DLD1 (cell line): ENCODE results near the gene CCR8.
"Not testable (repeated sequence)": the region's sequence is repeated elsewhere in the genome, so short reads cannot be mapped to it uniquely, and the experiment has no call there.

Experiments
- in situ Hi-C: cut with HindIII; loops from 2 replicates; pipeline ENCODE4 v1.10.0; 2017; ENCODE audit warnings: low sequenced_read_pairs

CCR8 gene

DNA sequence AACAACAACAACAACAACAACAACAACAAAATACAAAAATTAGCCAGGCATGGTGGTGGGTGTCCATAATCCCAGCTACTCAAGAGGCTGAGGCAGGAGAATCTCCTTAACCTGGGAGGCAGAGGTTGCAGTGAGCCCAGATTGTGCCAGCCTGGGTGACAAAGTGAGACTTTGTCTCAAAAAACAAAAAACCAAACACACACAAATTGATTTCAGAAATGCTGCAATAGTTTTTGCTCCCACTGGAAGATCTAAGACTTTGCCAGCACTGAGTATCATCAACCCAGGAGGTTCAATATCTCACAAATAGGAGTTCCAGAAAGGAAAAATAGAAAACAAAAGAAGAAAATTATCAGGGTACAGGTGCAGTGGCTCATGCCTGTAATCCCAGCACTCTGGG lies 16.2 kb upstream of the CCR8 start:
- in situ Hi-C loops, result no loop called here

DNA sequence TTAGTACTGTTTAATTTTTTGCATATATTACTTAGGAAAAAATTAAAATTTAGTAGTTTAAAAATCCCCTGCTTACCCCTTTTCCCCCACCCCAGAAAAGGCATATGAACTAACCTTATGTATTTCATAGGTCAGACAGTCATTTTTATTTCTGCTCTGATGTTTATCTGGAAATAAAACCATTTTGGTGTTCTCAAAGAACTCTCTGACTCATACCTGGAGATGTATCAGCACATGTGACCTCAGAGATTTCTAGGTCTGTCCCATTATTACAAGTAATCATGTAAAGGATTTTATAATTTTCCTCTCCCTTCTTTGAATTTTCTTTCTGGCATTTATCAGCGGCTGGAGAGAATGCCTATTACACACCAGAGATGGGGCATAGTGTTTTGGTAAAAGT lies 14.1 kb upstream of the CCR8 start:
- in situ Hi-C loops, result no loop called here

GRCh38 chr3:39317571-39318169 lies 11.8 kb upstream of the CCR8 start:
- in situ Hi-C loops, result no loop called here

GRCh38 chr3:39318301-39318700 lies 11.2 kb upstream of the CCR8 start:
- in situ Hi-C loops, result no loop called here

DNA sequence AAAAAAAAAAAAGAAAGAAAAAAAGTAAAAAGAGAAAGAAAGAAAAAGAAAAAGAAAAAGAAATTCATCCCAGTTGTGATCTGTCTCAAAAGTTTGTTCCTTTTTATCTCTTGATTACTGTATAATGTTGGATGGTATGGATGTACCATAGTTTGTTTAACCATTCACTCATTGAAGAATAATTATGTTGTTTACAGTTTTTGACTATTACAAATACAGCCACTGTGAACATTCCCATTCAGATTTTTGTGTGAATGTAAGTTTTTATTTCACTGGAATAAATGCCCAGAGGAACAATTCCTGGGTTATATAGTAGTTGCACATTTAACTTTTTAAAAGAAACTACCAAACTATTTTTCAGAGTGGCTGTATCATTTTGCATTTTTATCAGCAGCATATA lies 10.3 kb upstream of the CCR8 start:
- in situ Hi-C loops, result no loop called here

DNA sequence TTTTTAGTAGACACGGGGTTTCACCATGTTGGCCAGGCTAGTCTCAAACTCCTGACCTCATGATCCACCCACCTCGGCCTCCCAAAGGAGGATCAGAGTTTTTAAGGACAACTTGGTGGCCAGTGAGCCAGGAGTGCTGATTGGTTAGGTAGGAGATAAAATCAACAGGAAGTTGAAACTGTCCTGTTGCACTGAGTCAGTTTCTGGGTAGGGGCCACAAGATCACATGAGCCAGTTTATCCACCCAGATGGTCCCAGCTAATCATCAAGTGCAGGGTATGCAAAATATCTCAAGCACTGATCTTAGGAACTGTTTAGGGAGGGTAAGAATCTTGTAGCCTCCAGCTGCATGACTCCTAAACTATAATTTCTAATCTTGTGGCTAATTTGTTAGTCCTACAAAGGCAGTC lies 7.9 kb upstream of the CCR8 start:
- in situ Hi-C loops, result not testable (repeated sequence)

GRCh38 chr3:39322209-39322715 lies 7.2 kb upstream of the CCR8 start:
- in situ Hi-C loops, result not testable (repeated sequence)

DNA sequence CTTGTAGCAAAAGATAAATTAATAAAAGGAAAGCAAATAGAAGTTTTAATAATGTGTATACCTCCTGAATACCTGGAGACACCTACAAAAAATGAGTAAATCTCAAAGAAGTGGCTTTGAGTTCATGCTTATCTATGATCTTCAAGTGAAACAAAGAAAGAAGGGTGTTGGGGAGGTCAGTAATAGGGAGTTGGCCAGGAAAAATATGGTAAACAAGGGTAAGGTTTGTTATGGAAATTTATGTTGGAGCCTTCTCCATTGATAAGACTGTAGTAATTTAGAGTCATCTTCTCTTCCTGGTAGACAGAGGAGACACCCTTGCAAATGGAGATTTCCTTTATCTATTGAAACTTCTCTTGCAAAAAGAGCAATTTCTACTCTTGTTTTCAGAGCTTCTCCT lies 6.6 kb upstream of the CCR8 start:
- in situ Hi-C loops, result no loop called here

DNA sequence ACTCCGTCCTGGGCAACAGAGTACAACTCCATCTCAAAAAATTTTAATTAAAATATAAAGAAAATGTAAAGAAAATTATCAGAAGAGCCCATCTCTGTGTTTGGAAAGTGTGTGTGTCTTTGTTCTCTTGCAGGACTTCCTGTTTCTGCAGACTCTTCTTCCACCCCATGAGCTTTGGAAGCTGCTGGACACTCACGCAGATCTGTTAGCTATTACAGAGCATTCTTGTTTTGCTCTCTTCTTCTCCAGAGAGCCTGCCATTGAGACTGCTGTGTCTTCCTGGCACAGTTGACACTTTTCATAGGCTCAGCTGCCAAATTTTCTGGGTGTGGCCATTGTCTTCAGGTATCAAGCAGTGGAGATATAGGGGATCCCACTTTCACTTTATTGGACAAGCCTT lies 6.0 kb upstream of the CCR8 start:
- in situ Hi-C loops, result no loop called here

- in situ Hi-C loops, result no loop called here
Measured at GRCh38 chr3:39325236-39325635, 4.3 kb upstream of the CCR8 start.

DNA sequence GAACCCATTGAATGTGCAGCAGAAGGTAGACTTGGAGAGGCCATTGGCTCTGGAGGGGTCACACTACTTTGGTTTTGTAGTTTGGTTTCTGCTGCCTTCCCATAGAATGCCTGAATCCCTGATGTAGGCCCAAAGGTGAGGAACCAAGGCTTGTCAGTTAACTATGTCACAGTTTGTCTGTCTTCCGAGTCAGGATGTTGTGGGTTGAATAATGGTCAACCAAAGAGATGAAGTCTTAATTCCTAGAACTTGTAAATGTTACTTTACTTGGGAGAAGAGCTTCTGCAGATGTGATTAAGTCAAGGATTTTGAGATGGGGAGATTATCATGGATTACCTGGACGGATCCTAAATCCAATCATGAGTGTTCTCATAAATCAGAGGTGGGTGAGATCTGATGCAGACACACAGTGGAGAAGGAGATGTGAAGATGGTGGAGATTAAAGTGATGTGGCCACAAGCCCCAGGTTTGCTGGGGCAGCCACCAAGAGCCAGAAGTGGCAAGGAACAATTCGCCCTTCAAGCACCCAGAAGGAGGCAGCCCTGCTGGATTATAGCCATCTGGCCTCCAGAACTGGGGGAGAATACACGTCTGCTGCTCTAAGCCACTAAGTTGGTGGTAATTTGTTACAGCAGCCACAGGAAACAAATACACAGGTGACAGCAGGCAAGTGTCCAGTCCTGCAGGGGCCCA lies 2.3 kb upstream of the CCR8 start:
- in situ Hi-C loops, result no loop called here

DNA sequence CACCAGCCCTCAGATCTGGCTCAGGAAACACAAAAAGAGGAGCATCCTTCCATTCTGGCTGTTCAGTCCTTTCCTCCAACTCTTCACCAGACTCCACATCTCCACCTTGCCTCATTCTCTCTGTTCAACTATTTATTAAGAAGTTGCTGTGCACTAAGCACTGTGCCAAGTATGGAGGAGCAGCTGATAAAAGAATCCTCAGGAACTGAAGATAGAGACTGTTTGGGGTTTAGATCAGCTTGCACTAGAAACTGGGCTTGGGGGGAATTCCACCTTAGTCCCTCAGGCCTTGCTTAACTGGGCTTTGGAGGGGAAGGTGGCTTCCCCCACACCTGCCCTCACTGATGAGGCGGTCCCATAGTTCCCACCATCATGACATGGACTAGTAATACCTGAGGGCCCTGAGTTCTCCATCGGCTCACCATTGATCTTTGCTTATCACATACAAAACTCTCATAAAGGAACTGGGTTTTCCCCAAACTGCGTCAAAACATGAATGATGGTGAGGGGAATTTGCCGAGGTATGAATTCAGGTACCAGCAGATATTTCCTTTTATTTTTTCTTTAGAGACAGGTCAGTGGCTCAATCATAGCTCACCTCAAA lies 1.7 kb upstream of the CCR8 start:
- in situ Hi-C loops, result no loop called here

- in situ Hi-C loops, result no loop called here
Measured at GRCh38 chr3:39330824-39331223, 1.3 kb downstream of the CCR8 start.

DNA sequence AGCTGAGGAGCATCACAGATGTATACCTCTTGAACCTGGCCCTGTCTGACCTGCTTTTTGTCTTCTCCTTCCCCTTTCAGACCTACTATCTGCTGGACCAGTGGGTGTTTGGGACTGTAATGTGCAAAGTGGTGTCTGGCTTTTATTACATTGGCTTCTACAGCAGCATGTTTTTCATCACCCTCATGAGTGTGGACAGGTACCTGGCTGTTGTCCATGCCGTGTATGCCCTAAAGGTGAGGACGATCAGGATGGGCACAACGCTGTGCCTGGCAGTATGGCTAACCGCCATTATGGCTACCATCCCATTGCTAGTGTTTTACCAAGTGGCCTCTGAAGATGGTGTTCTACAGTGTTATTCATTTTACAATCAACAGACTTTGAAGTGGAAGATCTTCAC lies 3.0 kb downstream of the CCR8 start:
- in situ Hi-C loops, result no loop called here

DNA sequence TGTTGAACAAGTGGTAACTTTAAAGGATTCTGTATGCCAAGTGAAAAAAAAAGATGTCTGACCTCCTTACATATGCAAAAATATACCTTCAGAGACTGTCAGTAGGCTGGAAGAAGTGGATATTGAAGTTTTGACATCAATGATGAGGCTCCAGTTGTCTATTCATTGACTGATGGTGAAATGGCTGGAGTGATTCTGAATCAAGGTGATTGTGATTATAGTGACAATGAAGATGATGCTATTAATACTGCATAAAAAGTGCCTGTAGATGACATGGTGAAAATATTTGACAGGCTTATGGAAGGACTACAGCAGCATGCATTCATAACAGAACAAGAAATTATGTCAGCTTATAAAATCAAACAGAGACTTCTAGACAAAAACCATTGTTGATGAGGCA lies 4.1 kb downstream of the CCR8 start:
- in situ Hi-C loops, result no loop called here

GRCh38 chr3:39334205-39334604 lies 4.7 kb downstream of the CCR8 start:
- in situ Hi-C loops, result no loop called here

- in situ Hi-C loops, result no loop called here
Measured at GRCh38 chr3:39338201-39338600, 8.7 kb downstream of the CCR8 start.

DNA sequence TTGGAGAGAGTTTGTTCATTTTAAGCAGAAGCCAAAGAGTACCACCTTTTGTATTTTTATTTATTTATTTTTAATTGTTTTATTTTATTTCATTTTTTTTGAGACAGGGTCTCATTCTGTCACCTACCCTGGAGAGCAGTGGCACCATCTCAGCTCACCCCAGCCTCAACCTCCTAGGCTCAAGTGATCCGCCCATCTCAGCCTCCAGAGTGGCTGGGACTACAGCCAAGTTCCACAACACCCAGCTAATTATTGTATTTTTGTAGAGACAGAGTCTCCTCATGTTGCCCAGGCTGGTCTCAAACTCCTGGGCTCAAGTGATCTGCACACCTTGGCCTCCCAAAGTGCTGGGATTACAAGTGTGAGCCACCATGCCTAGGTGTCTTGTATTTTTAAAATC lies 9.6 kb downstream of the CCR8 start:
- in situ Hi-C loops, result no loop called here

GRCh38 chr3:39343076-39343717 lies 13.7 kb downstream of the CCR8 start:
- in situ Hi-C loops, result no loop called here

DNA sequence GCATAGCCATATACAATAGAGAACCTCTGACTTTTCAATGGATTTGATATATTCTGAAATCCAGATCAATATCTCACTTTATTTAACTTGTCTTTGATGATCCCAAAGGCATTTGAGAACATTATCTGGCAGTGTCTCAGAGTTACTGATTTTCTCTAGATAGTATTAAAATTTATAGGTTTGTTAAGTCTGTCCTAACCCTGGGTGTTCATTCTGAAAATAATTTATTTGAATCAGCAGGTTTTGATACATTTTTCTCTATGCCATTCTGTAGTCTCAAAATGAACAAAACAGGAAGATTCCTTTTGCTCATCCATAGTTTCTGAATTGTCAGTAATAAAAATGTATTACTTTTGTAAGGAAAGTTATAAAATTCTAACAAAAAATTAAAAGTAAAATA lies 14.3 kb downstream of the CCR8 start:
- in situ Hi-C loops, result no loop called here

GRCh38 chr3:39344746-39345344 lies 15.3 kb downstream of the CCR8 start:
- in situ Hi-C loops, result no loop called here
